NOMO-1 treated with dmso at 0.1 percent for 144 hours (cell line): ENCODE results near the gene VWA3A.

Source experiments
- DNase-seq: peaks from one replicate; lab custom pipeline; 2025; ENCODE audit not compliant: unreplicated experiment; lab: John Stamatoyannopoulos, UW

VWA3A gene

DNA sequence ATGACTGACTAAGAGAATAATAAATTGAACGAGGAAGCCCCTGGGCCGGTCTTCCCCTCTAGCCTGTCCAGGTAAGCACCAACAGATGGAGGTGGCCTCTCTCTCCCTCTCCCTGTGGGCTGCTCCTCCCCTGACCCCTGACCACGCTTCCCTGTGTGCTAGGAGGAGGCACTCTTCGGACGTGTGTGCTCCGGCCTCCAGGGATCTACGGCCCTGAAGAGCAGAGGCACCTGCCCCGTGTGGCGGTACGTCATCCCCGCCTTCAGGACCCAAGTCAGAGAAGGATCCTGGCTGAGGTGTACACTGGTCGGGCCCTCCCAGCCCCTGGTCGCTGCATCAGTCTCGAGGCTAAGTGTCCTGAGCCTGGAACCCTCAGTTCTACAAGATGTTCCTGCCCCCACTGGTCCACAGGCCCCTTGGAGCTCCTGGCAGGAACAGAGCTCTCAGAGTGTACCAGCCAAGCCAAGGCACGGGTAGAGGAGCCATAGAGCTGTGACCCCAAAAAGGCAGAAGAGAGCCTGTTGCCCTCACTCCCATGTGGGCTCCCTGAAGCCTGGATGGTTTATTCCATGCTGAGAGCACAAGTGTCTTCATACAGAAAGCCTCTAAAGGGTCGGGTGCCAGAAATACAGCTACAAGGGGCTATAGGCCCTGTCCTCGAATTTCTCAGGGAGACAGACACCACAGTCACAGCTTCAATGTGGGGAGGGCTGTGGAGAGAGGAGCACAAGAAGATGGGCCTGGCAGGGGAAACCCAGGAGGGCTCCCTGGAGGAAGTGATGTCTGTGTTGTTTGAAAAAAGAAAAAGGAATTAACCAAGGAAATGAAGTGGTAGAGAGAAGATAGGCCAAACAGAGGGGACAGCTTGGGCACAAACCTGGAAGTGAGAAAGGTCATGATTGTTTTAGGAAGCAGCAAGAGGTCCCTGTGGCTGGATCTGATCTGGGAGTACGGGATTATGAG lies 85.9 kb downstream of the VWA3A start:
- DNase-seq: no peak

DNA sequence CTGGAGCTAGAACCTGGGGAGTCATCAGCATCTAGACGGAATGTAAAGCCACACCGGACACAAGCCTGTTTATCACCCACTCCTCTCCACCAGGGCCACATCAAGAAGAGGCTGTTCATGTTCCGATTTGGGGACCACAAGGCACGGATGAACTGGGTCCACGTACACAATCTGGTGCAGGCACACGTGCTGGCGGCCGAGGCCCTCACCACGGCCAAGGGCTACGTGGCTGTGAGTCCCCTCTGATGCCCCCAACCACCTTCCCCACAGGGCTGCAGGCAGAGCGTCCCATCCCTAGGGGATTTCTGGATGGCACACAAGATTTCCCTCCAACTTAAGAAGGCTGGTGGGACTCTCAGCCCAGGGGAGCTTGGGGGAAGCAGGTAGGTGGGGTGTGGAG lies 89.1 kb downstream of the VWA3A start:
- no peak for DNase-seq

DNA sequence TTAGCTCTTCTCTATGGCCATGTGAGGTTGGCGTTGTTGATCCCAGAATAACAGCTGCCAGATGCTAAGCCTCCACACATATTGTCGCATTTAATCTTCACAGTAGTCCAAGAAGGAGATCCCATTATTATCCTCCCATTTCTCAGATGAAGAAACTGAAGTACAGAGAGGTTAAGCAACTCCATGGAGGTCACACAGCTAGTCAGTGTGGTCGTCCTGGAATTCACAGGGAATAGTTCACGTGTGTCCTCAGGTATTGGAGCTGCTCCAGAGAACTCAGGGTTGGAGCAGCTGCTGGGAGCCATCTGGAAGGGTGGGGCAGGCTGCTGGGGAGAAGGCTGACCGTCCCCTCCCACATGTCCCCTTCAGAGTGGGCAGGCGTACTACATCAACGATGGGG lies 89.5 kb downstream of the VWA3A start:
- DNase-seq: no peak

DNA sequence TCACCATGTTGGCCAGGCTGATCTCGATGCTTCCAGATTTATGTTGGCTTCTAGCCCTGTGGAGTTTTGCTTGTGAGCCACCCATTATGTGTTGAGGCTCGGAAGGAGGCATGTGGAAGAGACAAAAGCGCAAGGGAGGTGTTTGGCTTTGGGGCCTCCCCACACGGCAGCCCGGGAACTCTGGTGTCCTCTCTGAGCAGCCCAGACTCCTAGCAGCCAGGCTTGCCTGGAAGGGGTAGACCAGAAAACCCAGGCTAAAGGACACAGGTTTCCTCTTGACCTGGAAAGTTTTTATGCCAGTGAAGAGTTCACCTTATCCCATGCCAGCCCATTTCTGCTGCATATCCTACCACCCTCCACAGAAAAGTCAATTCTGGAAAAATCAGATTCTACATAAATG lies 91.0 kb downstream of the VWA3A start:
- no peak for DNase-seq

DNA sequence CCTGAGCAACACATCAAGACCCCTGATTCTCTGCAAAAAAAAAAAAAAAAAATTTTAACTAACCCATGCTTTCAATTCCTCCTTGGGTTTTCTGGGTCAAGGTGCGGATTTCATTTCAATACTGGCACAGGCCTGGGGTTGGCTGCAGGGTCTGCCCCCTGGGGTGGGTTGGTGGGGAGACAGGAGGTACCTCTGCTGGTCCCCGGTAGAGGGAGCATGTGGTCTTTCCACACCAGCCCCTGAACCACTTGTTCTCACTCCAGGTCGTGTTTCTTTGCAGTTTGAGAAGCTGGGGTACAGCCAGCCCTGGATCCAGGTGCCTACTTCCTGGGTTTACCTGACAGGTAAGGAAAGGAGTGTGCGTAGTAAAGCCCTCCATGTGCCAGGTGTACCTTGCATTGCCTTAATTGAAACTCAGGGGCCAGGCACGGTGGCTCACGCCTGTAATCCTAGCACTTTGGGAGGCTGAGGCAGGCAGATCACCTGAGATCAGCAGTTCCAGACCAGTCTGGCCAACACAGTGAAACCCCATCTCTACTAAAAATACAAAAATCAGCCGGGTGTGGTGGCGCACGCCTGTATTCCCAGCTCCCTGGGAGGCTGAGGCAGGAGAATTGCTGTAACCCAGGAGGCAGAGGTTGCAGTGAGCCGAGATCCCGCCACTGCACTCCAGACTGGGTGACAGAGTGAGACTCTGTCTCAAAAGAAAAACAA lies 91.7 kb downstream of the VWA3A start:
- no peak for DNase-seq

DNA sequence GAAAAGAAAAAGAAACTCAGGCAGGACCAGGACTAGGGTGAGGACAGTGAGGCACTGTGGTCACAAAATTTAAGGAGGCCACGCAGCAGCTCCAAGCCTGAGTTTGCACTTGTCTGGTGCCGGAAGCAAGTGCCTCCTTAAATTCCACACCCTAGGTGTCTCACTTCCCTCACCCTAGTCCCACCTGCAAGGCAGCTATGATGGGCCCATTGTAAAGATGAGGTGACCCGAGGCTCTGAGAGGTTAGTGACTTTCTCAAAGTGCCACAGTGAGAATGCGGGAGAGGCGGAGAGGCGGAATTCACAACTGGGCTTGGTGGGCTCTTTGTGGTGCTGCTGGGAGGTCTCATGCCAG lies 92.3 kb downstream of the VWA3A start:
- DNase-seq: no peak

DNA sequence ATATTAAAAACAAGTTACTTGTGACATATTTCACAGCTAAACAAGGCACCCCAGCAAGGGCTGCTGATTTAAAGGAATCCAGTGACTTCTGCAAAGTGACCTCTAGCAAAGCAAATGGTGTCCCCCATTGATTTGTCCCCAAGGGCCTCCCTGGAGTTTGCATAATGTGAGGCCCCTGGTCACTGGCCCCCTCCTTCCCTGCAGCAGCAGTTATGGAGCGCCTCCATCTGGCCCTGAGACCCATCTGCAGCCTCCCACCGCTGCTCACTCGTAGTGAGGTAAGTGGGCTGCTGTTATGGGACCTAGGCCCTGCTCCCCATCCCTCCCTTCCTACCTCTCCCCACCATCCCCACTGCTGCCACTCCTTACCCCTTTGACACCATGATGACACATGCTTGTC lies 94.2 kb downstream of the VWA3A start:
- DNase-seq: no peak

DNA sequence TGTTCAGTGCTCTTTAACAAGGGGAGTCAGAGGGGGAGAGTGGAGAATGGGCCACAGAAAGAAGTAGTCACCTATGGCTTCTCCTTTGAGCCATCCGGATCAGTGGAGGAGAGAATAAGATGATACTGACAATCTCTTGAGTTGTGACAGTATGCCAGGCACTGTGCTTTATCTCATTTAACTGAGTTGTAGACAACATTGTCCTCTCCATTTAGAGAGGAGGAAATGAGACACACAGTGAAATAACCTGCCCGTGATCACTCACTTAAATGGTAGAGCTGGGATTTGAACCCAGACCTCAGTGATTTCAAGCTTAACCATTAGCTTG lies 95.9 kb downstream of the VWA3A start:
- no peak for DNase-seq

DNA sequence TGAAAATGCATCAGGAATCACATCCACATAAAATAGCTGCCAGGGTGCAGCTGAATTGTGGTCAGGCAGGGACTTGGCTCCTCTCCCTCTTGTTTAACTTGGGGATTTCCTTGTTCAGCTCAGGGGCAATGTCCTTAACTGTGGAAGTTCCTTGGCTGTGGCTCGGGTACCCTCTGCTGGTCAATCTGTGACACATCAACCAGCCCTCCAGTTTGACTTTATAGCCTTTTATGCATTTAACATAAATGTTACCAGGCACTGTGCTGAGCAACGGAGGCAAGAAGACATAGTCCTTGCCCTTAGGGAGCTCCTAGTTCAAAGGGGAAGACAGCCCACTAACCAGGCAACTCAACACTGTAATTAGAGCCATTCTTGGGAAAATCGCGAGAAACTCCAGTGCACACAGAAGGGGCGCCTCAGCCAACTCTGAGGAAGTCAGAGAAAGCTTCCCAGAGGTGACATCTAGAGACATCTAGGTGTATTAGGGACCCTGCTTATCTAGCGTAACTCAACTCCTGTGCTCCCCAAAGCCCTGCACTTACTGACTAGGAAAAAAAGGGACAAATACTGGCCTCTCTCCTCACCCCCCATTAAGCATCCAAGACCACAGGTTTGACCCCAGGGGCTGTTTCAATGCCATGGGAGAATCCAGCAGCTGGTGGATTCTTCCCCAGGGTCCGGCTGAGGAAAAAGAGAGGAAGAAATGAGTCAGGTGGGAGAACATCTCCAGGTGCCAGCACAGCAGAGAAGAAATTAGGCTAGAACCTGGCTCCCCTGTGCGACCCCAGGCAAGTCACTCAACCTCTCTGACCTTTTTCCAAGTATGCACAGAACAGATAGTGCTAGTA lies 96.5 kb downstream of the VWA3A start:
- peak; percentile 54 for DNase-seq

DNA sequence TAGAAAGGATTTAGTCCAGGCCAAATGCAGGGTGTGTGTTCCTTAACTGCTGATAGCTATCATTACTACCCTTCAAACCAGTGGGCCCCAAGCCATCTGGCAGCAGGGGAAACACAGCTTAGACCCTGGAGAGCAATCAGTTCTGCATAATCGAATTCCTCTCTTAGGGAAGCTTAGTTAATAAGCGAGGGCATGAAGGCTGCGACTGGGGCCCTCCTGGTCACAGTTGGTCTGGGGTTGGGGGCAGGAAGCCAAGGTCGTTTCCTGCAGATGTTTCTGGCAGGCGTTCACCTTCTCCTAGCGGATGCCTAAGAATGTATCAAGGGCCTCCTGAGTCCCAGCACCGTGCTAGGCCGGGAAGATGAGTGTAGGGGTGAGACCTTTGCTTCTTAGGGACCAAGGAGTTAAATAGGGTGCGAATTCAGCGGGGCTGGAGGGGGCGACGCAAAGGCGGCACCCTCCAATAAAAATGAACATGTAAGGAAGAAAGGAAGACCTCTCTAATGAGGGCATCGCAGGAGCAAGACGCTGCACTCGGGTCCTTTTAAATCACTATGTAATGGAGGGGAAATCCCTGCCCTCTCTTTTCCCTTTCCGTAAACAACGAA lies 97.2 kb downstream of the VWA3A start:
- no peak for DNase-seq

DNA sequence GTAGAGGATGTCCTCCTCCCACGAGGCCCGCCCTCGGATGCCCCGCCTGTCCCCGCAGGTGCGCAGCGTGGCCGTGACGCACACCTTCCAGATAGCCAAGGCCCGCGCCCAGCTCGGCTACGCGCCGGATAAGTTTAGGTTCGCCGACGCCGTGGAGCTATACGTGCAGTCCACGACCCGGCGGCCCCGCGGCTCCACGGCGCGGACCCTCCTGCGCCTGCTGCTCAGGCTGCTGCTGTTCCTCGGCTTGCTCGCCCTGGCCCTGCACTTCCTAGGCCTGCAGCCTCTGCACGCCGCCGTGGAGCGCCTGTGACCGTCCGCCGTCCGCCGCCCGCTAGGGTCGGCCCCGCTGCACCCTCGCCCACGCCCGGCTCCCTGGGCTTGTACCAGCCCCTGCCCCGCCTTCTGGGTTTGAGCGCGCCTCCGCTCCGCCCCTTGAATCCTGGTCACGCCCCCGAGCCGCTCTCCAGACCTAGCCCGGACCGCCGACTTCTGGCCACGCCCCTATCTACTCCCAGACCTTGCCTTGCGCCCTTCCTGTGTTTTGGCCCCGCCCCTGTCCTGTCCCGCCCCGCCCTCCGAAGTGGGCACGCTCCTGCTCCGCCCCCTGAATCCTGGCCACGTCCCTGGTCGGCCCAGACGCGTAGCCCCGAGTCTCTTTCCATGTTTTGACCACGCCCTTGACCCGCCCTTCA lies 97.9 kb downstream of the VWA3A start:
- DNase-seq: peak; percentile 100

DNA sequence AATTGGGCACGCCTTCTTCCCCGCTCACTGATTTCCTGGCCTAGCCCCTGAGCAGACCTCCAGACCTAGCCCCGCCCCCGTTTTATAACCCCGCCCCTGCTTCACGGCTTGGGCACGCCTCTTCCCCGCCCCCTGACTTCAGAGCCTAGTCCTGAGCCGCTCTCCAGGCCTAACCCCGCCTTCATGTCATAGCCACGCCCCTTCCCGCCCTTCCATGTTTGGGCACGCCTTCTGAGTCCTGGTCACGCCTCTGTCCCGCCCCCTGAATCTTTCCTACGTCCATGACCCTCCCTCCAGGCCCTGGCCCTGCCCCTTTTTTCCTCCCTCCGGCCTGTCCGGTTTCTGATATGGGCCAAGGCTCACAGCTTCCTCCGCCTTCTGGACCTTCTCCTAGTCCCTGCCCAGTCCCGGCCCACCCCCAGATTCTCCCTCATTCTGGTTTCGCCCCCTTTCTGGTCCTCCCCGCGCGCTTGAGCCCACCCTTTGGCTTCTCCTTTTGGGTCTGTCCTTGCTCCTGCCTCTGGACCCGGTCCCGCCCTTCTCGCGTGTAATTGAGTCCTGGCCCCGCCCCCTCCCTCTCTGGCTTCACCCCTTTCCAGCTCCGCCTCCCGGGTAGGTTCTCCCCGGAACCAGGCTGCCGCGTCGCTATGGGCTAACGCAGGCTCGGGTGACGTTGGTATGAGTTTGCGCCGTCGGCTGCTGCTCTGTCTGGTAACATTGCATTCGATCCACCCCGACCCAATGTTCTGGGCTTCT lies 98.6 kb downstream of the VWA3A start:
- DNase-seq: peak; percentile 100

DNA sequence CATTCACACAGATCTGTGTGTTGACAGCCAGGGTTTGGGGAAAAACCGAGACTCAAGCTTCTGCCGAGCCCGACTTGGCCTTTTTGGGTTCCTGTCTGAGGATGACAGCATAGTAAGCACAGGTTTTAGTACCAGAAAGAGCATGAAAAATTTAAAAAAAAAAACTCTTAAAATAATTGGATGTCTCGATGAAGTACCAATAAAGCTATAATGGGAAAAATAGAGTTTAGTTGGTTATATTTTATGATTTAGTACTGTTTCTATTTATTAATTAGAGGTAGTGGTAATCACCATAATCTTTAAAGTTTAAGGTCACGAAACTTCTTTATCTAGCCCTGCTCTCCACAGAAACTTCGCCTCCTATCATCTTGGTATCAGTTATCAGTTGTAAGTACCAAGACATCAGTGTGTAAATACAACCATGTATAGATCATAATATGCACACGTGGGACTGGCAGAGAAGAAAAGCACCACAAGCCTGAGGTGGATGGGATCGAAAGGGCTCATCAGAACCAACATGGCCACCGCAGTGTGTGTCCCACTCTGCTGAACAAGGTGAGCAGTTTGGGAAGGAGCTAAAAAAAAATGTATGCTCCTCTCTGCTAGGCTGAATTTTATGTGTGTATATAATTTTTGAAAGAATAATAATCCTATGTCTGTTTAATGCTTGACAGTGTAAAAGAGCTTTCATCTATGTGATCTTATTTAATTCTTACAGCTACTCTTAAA lies 99.4 kb downstream of the VWA3A start:
- DNase-seq: no peak

DNA sequence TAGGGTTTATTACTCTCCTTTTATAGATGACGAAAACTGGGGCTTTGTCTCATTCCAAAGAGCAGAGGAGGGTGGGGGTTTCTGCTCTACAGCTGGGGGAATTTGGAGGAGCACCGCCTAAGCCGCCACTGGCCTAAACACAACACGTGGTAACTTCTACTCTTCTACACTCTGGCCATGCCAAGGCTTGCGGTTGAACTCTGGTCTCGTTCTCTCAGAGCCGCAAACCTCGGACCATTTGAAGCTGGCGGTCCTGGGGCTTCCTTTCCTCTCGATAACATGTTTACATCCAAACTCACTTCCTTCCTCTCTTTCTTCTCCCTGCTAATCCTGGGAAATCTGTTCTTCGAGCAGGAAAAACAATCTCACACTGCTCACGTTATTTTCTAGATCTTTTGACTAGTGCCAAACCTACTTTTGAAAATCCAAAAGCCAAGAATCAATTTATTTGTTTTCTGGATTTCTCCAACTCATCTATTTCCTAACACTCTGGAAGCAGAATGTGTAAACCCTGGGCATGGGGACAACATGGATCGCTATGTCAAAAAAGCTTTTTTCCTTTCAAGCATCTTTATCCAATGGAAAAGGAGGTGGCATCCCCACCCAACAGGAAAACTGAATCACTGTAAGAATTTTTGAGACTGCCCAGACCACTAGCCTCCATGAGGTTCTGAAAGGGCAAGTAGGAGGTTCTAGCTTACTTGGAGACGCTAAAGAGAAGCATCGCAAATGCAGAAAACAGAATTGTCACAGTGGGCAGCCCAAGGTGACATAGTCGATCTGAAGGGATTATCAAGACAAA lies 100.1 kb downstream of the VWA3A start:
- peak; percentile 84 for DNase-seq

DNA sequence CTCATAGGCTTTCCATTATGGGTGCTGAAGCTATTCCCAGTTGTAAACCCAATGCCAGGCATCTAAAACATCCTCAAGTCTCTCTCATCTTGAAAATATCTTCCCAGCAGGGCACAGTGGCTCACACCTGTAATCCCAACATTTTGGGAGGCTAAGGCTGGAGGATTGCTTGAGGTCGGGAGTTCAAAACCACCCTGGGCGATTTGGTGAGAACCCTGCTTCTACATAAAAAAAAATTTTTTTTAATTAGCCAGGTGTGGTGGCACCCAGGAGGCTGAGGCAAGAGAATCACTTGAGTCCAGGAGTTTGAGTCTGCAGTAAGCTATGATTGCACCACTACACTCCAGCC lies 100.7 kb downstream of the VWA3A start:
- no peak for DNase-seq

DNA sequence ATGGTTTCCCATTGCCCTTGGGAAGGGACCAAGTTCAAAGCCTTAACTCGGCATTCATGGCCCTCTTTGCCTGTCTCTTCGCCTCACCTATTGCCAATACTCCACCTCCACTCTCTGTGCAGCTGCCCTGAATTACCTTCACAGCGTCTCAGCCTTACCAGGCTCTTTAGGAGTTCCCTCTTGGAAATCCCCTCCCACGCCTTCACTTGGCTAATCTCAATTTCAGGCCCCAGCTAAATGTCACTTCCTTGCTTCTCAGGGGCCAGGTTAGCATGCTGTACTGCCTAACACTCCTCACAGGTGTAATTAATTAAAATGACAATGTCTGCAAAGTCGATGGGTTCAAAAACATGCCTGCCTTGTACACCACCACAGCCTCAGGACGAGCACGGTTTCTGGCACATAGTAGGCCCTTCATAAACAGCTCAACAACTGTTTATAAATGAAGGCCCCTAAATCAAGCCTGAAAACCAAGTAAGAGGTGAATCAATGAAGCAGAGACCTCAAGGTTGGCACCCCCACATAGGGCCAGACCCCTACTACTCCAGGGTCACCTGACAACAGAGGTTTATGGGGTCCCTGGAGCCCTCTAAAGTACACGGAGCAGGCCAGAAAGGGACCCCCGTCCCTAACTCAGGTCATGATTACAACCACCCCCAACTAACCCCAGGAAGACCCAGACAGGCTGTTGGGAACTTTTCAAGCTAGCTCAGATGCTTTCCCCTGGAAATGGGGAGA lies 102.5 kb downstream of the VWA3A start:
- no peak for DNase-seq

DNA sequence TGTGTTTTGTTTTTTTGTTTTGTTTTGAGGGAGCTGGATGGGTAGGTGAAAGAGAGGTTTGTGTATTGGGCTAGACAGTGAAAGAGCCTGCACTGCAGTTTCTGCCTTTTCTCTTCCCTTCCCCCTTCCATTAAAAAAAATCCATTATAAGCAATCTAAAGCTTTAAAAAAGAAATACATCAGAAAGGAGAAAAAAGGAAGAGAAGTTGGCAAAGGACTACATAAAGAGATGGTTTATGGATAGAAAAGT lies 103.0 kb downstream of the VWA3A start:
- no peak for DNase-seq
